ENCODE results near the gene HEATR5B. TPM values are rescaled to one million over a fixed set of nuclear protein-coding genes. Genes with fewer than 3 reads are reported as not detected.

HEATR5B gene
- total RNA-seq, 4 donors from 2014 or later, result 34.3 to 52.7 (median 44.5) TPM

DNA sequence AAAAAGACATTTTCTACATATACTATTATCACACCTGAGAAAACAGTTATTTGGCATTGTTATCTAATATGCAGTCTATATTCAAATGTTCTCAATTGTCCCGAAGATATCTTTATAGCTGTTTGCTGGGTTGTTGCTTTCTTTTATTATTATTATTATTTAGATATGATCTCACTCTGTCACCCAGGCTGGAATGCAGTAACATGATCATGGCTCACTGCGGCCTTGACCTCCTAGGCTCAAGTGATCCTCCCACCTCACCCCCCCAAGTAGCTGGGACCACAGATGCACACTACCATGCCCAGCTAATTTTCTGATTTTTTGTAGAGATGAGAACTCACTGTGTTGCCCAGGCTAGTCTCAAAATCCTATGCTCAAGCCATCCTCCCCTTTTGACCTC, 20.0 kb upstream of the HEATR5B start:
- no peak for DNase-seq
- Histone ChIP-seq H3K4me1 (no peaks in the 10 kb centered on the region), H3K36me3 (peaks cover 36 to 39% of the 10 kb centered on the region in 2 donors), H3K4me3 (replicated peaks in 1 of 3) (no peak overlapping the region), H3K9me3 (no peaks in the 10 kb centered on the region), H3K27ac (no peak overlapping the region), H3K27me3 (no peaks in the 10 kb centered on the region)
- WGBS, 2 donors, result 94 to 98% methylated on average over 2 of the region's 2 CpGs
- TF ChIP-seq, protein P1, sequence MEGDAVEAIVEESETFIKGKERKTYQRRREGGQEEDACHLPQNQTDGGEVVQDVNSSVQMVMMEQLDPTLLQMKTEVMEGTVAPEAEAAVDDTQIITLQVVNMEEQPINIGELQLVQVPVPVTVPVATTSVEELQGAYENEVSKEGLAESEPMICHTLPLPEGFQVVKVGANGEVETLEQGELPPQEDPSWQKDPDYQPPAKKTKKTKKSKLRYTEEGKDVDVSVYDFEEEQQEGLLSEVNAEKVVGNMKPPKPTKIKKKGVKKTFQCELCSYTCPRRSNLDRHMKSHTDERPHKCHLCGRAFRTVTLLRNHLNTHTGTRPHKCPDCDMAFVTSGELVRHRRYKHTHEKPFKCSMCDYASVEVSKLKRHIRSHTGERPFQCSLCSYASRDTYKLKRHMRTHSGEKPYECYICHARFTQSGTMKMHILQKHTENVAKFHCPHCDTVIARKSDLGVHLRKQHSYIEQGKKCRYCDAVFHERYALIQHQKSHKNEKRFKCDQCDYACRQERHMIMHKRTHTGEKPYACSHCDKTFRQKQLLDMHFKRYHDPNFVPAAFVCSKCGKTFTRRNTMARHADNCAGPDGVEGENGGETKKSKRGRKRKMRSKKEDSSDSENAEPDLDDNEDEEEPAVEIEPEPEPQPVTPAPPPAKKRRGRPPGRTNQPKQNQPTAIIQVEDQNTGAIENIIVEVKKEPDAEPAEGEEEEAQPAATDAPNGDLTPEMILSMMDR (IDR thresholded peaks at IDR 0.05), result no peak
- no peak for TF ChIP-seq POLR2A (IDR thresholded peaks at IDR 0.05)
- intact Hi-C loops (cut with DNase I), result no loop called here

DNA sequence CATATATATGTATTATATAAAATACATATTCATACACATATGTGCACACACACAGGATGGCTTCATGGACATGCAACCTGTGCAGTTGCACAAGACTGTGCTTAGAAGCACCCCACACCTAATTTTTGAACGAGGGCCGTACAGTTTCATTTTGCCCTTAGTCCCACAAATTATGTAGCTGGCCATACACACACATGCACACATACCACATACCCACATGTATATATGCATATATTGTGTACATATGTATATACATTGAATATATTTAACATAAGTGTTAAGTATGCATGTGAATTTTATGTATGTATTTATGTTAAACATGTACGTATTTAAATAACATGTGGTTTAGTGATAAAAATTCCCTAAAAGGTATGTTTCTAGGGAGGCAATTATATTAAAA, 18.4 kb upstream of the HEATR5B start:
- intact Hi-C loops (cut with DNase I), result no loop called here
- Histone ChIP-seq H3K4me3 (replicated peaks in 1 of 3) (no peak overlapping the region), H3K36me3 (peaks cover 23 to 35% of the 10 kb centered on the region in 2 donors), H3K27ac (no peak overlapping the region), H3K9me3 (no peaks in the 10 kb centered on the region), H3K4me1 (no peaks in the 10 kb centered on the region), H3K27me3 (no peaks in the 10 kb centered on the region)
- TF ChIP-seq POLR2A (IDR thresholded peaks at IDR 0.05), result no peak
- TF ChIP-seq, protein P1 (IDR thresholded peaks at IDR 0.05), result no peak
- DNase-seq, result no peak
- WGBS, 2 donors, result 94 to 95% methylated on average over 3 of the region's 3 CpGs

DNA sequence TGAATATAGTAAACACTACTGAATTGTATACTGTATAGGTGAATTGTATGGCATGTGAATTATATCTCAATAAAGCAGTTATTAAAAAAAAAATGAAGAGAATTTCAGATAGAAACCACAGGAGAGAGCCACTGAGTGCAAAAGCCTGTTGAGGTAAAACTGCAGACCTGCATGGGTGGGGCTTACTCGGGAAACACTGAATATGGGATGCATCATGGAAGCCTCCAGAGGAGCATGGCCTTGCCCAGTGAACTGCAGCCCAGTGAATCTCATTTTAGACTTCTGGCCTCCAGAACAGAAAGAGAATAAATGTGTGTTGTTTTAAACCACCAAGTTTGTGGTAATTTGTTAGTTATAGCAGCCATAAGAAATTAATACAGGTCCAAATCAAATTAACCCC, 15.9 kb upstream of the HEATR5B start:
- no peak overlapping the region for H3K4me3 ChIP-seq (replicated peaks in 1 of 3)
- H3K27ac ChIP-seq, result no peak overlapping the region
- H3K4me1 ChIP-seq, result no peaks in the 10 kb centered on the region
- H3K27me3 ChIP-seq, result no peaks in the 10 kb centered on the region
- peaks cover 14 to 33% of the 10 kb centered on the region in 2 donors for H3K36me3 ChIP-seq
- intact Hi-C loops (cut with DNase I), result no loop called here
- no peaks in the 10 kb centered on the region for H3K9me3 ChIP-seq
- 63 to 69% methylated on average over 1 of the region's 1 CpG for WGBS, 2 donors
- no peak for TF ChIP-seq POLR2A (IDR thresholded peaks at IDR 0.05)
- TF ChIP-seq, protein P1 (IDR thresholded peaks at IDR 0.05), result no peak
- DNase-seq, result no peak

DNA sequence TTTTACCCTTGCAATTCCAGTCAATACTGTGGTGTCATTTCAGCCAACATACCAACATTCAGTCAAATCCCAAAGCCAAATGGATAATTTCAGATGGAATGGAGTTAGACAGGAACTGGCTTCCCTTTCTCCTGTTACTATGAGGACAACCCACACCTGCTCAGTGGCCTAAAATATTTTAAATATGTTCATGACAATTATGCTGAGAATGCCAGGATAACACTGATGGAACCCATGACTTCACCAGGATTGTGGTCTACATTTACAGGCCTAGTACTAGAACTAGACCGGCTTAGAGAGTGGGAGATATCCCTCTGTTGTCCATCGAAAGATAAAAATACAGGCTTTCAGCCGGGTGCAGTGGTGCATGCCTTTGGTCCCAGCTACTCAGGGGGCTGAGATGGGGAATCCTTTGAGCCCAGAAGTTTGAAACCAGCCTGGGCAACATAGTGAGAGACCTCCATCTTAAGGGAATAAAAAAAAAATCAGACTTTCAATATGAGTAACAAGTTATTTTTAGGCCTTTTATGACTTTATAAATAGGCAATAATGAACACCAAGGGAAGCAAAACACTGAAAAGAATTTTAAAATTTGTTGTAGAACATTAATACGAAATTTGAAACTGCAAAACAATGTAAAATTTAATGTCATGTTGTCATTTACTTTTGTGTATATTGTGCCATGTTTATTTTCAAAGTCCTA, 14.4 kb upstream of the HEATR5B start:
- H3K27ac ChIP-seq, result no peak overlapping the region
- H3K9me3 ChIP-seq, result no peaks in the 10 kb centered on the region
- WGBS, 2 donors, result 94 to 96% methylated on average over 4 of the region's 4 CpGs
- no peak for DNase-seq
- H3K27me3 ChIP-seq, result no peaks in the 10 kb centered on the region
- H3K4me1 ChIP-seq, result no peaks in the 10 kb centered on the region
- TF ChIP-seq, protein P1 (IDR thresholded peaks at IDR 0.05), result no peak
- TF ChIP-seq POLR2A (IDR thresholded peaks at IDR 0.05), result no peak
- peaks cover 23 to 33% of the 10 kb centered on the region in 2 donors for H3K36me3 ChIP-seq
- no peak overlapping the region for H3K4me3 ChIP-seq (replicated peaks in 1 of 3)
- intact Hi-C loops (cut with DNase I), result no loop called here

DNA sequence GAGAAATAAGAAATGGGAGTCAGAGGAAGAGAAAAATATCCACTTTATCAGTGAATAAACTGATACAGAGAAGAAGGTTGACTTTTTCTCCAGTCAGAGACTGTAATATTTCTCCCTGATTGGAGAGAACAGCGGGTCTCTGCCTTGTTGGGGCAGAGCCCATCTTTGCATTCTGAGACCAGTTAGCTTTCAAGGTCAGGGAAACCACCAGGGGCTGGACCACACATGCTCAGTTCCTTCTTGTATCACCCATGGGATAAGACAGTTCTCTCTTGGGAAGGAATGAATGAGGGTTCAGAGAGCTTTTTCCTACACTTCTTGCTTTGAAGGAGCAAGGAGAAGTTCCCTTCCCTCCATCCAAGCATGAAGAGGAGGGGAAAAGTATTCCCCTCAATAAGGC, 12.4 kb upstream of the HEATR5B start:
- Histone ChIP-seq H3K4me1 (no peaks in the 10 kb centered on the region), H3K9me3 (no peaks in the 10 kb centered on the region), H3K36me3 (peaks cover 26 to 33% of the 10 kb centered on the region in 2 donors), H3K4me3 (replicated peaks in 1 of 3) (no peak overlapping the region), H3K27ac (no peak overlapping the region), H3K27me3 (no peaks in the 10 kb centered on the region)
- TF ChIP-seq POLR2A (IDR thresholded peaks at IDR 0.05), result no peak
- TF ChIP-seq, protein P1 (IDR thresholded peaks at IDR 0.05), result no peak
- no peak for DNase-seq
- WGBS, 2 donors, result 88 to 93% methylated on average over 1 of the region's 1 CpG
- intact Hi-C loops (cut with DNase I), result no loop called here
